GM18519 (cell line): ENCODE data around the gene NFATC1.

Source experiments
- ATAC-seq: cut with Tn5 transposase; IDR thresholded peaks from one replicate; pipeline ENCODE4 v1.9.1; 2021; ENCODE audit warnings: mild to moderate bottlenecking, moderate library complexity; ENCODE audit not compliant: unreplicated experiment, low FRiP score

NFATC1 gene

GRCh38 chr18:79575891-79576685 lies 180.4 kb downstream of the NFATC1 start:
- no peak for ATAC-seq

GRCh38 chr18:79576686-79577351 lies 181.1 kb downstream of the NFATC1 start:
- no peak for ATAC-seq

GRCh38 chr18:79577451-79578395 lies 182.0 kb downstream of the NFATC1 start:
- ATAC-seq, result no peak

GRCh38 chr18:79578396-79579260 lies 182.9 kb downstream of the NFATC1 start:
- no peak for ATAC-seq
